ENCODE data around the gene BACE2.

BACE2 gene

DNA sequence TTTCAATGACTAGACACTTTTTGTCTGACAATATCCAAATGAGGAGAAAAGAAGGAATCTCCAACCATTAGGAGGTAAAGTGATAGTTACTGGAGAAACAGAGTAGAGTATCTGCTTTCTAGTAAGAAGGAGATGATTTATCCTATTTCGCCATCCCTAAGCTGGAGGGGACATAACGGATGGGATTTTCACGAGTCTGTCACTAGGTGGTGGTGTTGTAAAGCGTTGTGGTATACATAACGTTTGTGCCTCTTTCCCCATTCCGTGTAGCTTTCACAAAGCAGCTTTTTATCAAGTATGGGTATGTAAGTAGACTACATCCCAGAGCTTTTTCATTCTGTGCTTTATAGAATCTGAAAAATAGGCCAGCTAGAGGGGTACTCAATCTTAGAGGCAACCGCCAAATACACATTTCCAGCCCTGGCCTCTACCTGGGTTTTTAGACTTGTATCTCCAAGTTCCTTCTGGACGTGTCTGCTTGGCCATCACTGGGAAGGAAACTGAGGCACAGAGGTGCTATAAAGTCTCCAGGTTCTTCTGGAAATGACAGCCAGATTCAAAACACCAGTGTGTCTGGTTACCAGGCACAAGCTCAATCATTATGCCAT is 115.4 kb downstream of the BACE2 start:
- TF ChIP-seq ZFX (IDR thresholded peaks at IDR 0.05): no peak
- TF ChIP-seq, protein P1, sequence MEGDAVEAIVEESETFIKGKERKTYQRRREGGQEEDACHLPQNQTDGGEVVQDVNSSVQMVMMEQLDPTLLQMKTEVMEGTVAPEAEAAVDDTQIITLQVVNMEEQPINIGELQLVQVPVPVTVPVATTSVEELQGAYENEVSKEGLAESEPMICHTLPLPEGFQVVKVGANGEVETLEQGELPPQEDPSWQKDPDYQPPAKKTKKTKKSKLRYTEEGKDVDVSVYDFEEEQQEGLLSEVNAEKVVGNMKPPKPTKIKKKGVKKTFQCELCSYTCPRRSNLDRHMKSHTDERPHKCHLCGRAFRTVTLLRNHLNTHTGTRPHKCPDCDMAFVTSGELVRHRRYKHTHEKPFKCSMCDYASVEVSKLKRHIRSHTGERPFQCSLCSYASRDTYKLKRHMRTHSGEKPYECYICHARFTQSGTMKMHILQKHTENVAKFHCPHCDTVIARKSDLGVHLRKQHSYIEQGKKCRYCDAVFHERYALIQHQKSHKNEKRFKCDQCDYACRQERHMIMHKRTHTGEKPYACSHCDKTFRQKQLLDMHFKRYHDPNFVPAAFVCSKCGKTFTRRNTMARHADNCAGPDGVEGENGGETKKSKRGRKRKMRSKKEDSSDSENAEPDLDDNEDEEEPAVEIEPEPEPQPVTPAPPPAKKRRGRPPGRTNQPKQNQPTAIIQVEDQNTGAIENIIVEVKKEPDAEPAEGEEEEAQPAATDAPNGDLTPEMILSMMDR (conservative IDR thresholded peaks at IDR 0.05): peak; percentile 85
- H3K27ac ChIP-seq: no peak overlapping the region

DNA sequence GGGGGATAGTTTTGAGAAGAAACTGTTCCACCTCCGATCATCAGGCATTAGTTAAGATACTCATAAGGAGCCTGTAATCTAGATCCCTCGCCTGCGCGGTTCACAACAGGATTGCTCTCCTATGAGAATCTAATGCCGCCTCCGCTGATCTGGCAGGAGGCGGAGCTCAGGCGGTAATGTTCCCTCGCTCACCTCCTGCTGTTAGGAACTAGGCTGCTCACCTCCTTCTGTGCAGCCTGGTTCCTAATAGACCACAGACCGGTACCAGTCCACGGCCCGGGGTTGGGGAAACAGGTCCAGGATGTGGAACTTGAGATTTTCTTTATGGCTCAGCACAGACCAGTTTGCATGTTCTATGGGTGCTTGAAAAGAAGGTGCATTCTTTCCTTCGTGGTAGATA is 121.5 kb downstream of the BACE2 start:
- TF ChIP-seq ZFX (IDR thresholded peaks at IDR 0.05): no peak
- TF ChIP-seq, protein P1 (conservative IDR thresholded peaks at IDR 0.05): no peak
- no peak overlapping the region for H3K27ac ChIP-seq

DNA sequence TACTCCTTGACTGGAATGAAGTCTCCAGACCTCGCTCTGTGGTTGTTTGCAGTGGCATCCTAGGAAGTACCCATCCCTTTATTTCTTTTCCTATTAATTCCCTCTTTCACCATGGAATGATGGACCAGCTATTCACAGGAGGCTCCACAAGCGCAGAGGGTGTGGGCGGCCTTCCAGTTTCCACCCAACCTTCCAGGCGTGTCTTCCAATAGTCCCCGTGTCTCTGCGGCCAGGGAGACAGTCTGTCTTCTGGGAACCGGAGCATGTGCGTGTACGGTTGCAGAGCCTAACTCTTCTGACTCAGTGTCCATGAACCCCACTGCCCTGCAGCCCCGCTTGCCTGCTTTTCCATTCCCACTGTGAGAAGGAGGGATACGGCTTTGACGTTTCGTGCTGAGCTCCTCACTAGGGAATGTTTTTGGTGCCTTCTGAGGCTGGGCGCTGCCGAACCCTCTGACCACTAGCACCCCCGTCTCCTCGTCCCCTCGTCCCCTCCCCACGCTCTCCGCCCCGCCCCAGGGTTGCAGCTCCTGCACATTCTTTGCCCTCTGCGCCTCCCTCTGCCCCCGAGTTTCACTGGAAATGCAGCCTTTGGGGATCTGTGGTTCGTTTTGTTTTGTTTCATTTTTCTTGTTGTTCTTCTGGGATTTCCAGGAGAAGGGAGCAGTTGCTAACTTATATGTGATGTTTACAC is 122.3 kb downstream of the BACE2 start:
- TF ChIP-seq ZFX (IDR thresholded peaks at IDR 0.05): no peak
- TF ChIP-seq, protein P1 (conservative IDR thresholded peaks at IDR 0.05): no peak
- no peak overlapping the region for H3K27ac ChIP-seq

DNA sequence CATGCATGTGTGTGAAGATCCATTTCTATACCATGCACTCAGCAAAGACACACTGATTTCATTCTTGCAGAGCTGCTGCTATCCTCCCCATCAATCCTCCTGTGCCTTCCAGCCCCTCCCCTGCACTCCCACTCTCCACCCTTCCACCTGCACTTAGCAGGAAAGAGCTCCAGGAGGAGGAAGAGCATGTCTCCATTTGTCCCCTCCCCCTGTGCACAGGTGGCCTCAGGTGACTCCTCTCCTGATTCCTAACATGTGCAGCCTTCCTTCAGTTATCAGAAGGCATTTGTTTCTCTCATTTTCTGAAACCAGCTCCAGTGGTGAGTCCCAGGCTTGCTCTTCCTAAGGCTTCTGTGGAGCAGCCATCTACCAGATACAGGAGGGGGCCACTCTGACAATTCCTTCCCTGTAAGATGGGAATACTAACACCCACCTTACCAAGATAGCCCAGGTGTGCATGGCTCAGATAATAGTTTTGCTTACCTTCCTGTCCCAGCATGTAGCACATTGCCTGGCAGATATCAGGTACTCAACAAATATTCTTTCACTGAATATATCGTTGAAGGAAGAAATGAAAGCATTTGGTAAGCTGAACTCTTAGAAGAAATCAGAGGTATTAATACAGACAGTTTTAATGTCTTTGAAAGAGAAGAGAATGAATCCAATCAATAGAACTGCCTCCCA is 126.7 kb downstream of the BACE2 start:
- TF ChIP-seq, protein P1 (conservative IDR thresholded peaks at IDR 0.05): no peak
- TF ChIP-seq ZFX (IDR thresholded peaks at IDR 0.05): no peak
- H3K27ac ChIP-seq: no peak overlapping the region

GRCh38 chr21:41295721-41296254 is 127.8 kb downstream of the BACE2 start:
- no peak for TF ChIP-seq ZFX (IDR thresholded peaks at IDR 0.05)
- no peak overlapping the region for H3K27ac ChIP-seq

GRCh38 chr21:41302976-41303375 is 135.0 kb downstream of the BACE2 start:
- H3K27ac ChIP-seq: no peak overlapping the region
- no peak for TF ChIP-seq ZFX (IDR thresholded peaks at IDR 0.05)
- TF ChIP-seq, protein P1 (conservative IDR thresholded peaks at IDR 0.05): no peak

DNA sequence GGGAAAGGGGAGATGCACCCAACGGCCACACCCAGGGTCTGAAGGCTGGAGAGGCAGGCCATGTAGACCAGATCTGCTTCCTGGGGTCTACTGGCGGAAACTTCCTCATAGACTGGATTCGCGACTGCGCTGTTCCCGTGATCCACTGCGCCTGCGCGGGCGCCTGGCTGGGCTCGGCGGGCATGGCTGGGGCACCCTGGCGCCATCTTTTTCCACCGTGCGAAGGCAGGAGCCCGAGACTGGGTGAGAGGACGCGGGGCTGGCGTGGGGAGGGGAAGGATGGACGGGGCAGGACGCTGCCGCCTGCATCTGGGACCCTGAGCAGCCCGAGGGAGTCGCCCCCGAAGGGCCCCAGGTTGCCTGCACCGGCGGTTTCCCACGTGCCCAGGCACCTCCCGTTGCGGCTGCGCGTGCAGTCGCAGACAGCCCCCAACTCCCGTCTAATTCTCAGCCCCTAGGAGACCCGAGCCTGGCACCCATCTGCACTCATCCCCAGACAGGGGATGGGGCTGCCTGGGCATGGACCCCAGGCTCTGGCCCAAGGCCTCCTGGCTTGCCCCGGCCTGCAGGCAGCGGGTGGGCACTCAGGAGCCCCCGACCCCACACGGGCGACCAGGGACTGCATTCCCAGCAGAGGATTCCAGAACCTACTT is 136.2 kb downstream of the BACE2 start:
- no peak for TF ChIP-seq ZFX (IDR thresholded peaks at IDR 0.05)
- TF ChIP-seq, protein P1 (conservative IDR thresholded peaks at IDR 0.05): no peak
- no peak overlapping the region for H3K27ac ChIP-seq
